Fibroblast of skin of left biceps (primary cell): ENCODE measurements around the gene TSPAN4.

Experiments
- DNase-seq, 2 experiments: peaks; one replicate each; pipeline ENCODE4 v3.0.0-alpha.2; 2013; ENCODE audit warnings: low read depth in 2 of 2

TSPAN4 gene

GRCh38 chr11:850775-851763, 8.4 kb downstream of the TSPAN4 start:
- no peak for DNase-seq

- DNase-seq, result no peak
These were observed 10.1 kb downstream of the TSPAN4 start for GRCh38 chr11:852762-853161.

GRCh38 chr11:853682-854448, 11.2 kb downstream of the TSPAN4 start:
- no peak for DNase-seq

- no peak for DNase-seq
These were observed 12.1 kb downstream of the TSPAN4 start for GRCh38 chr11:854601-855329.

- no peak for DNase-seq
These were observed 12.7 kb downstream of the TSPAN4 start for GRCh38 chr11:855330-855674.

GRCh38 chr11:855796-856195, 13.1 kb downstream of the TSPAN4 start:
- DNase-seq, result no peak

GRCh38 chr11:856397-856796, 13.7 kb downstream of the TSPAN4 start:
- no peak for DNase-seq

GRCh38 chr11:858053-858761, 15.6 kb downstream of the TSPAN4 start:
- DNase-seq, result no peak

GRCh38 chr11:858762-859339, 16.2 kb downstream of the TSPAN4 start:
- no peak for DNase-seq

- peak; percentile 40 to 52 for DNase-seq
These were observed 16.9 kb downstream of the TSPAN4 start for GRCh38 chr11:859394-860131.

- no peak for DNase-seq
These were observed 17.8 kb downstream of the TSPAN4 start for GRCh38 chr11:860234-861104.

- no peak for DNase-seq
These were observed 18.4 kb downstream of the TSPAN4 start for GRCh38 chr11:861105-861479.

GRCh38 chr11:862081-862661, 19.5 kb downstream of the TSPAN4 start:
- DNase-seq, result no peak

GRCh38 chr11:862696-863022, 20.0 kb downstream of the TSPAN4 start:
- no peak for DNase-seq

- DNase-seq, result no peak
These were observed 20.6 kb downstream of the TSPAN4 start for GRCh38 chr11:863023-863909.

GRCh38 chr11:863910-864827, 21.5 kb downstream of the TSPAN4 start:
- no peak for DNase-seq

- DNase-seq, result no peak
These were observed 22.2 kb downstream of the TSPAN4 start for GRCh38 chr11:864898-865297.
